HG03469 (cell line): Measurements from ENCODE around the gene PRR12.

Source experiments
- ATAC-seq: cut with Tn5 transposase; IDR thresholded peaks from one replicate; pipeline ENCODE4 v1.9.1; 2021; ENCODE audit warnings: mild to moderate bottlenecking, moderate library complexity, moderate number of reproducible peaks; ENCODE audit not compliant: unreplicated experiment

The PRR12 gene

DNA sequence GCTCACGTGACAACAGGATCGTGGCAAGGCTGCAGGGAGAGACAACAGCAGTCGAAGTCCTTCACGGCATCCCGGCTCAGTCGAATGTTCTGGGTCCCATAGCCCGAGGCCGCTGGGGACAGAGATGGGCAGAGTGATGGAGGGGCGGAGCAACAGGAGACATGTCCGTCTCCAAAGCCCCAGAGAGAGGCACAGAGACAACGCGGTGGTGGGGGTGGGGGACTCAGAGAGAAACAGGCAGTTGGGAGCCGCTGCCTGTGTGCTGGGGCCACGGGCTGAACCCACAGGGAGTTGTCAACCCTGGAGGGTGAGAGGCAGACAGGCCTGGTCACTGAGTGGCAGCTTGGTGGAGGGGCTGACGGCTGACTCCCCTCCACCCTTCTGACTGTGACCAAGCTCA lies 31.1 kb upstream of the PRR12 start:
- no peak for ATAC-seq

DNA sequence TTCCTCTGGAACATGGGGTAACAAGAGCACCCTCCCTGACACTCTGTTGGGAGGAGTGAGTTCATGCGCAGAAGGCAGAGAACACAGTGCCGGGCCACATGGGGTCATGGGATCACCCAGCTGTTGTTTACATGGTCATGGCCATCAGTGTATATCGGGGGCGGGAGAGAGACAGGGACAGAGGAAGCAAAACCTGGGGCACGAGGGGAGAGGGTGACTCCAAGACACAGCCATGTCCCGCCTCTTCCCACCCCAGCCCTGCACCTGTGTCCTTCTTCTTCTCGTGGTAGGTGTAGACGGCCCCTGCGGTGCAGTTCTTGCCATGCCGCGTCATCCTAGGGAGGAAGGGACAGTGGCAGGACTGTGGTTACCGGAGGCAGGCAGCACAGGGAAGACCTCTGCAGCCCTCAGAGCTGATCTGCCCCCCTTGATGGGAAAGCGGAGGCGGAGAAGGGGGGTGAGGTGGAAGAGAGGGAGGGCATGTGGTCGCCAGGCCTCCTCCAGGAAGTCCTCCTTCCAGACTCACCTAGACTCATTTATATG lies 30.6 kb upstream of the PRR12 start:
- no peak for ATAC-seq

DNA sequence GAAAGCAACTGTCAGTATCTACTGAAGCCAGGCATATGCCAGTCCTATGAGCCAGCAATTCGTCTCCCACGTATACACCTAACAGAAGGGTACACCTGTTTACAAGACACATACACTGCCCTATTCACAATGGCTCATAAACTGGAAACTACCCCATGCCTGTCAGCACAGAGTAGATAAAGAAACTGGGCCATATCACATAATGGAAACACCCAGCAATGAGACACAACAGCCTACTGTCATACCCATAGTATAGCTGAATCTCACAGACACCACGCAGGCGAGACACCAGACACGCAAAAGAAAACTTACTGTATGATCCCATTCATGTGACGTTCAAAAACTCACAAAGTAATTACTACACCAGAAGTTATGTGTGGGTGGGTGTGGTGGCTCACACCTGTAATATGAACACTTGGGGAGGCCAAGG lies 26.4 kb upstream of the PRR12 start:
- ATAC-seq = no peak

DNA sequence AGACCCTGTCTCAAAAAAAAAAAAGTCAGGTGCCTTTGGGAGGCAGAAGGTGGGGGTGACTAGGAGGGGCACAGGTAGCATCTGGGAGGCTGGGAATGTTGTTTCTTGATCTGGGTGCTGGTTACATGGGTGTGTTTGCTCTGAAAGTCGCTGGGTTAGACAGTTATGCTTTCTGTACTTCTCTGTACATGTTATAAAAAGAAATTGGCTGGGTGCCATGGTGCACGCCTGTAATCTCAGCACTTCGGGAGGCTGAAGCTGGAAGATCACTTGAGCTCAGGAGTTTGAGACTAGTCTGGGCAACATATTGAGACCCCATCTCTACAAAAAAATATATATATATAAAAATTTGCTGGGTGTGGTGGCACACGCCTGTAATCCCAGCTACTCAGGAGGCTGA lies 25.7 kb upstream of the PRR12 start:
- ATAC-seq = no peak

DNA sequence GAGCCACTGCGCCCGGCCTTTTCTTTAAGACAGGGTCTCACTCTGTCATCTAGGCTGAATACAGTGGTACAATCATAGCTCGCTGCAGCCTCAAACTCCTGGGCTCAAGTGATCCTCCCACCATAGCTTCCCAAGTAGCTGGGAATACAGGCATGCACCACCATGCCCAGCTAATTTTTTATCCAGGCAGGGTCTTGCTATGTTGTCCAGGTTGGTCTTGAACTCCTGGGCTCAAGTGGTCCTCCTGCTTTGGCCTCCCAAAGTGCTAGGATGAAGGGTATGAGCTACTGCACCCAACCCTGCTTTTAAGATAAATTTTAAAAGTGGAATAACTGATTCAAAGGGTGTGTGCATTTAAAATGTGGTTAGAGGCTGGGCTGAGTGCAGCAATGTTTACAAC lies 24.7 kb upstream of the PRR12 start:
- no peak for ATAC-seq

DNA sequence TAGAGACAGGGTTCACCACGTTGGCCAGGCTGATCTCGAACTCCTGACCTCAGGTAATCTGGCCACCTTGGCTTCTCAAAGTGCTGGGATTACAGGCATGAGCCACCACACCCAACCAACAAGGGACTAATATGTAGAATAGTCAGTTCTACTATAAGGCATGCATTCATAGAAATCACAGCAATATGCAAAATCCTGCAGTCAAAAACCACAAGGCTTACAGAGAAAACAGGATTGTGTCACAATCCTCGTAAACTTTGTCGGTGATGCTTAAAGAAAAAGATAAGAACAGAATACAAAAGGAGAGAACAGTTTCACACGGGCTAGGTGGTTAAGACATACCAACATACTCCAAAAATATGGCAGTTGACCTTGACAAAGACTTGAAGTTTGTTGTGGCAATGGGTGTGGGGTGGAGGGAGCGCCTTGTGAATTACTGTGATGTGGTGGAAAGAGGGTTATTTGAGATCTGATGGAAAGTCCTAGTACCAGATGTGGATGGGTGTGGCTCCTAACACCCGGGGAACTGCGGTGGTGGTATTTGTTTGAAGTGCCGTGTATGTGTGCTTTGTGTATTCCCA lies 23.0 kb upstream of the PRR12 start:
- ATAC-seq = no peak

DNA sequence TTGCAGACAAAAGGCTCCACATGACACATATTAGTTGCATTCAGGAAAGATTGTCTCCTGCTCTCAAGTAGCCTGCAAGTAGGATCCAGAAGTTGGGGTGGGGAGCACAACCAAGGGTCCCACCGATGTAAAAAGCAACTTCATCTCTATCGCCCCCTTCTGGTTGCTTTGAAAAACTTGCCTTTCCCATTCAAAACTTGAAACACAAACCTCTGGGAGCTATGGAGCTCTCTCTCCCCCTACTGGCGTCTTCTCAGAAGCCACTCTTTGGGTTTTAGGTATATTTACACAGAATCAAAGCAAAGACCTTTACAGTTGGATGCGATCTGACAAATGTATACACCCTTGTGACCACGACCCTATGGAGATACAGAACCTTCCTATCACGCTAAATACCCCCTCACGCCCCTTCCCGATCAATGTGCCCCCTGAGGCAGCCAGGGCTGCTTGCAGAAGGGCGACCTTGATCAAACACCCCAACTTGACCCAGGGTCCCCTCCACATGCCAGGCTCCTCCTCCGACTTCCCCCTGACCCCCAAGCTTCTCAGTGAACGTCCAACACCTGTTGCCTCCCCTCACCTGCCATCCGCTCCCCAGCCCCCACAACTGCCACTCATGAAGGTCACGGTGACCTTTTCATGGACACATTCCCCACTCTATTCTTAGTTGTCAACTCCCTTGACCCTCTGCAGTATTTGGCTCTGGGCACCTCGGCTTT lies 20.7 kb upstream of the PRR12 start:
- no peak for ATAC-seq

DNA sequence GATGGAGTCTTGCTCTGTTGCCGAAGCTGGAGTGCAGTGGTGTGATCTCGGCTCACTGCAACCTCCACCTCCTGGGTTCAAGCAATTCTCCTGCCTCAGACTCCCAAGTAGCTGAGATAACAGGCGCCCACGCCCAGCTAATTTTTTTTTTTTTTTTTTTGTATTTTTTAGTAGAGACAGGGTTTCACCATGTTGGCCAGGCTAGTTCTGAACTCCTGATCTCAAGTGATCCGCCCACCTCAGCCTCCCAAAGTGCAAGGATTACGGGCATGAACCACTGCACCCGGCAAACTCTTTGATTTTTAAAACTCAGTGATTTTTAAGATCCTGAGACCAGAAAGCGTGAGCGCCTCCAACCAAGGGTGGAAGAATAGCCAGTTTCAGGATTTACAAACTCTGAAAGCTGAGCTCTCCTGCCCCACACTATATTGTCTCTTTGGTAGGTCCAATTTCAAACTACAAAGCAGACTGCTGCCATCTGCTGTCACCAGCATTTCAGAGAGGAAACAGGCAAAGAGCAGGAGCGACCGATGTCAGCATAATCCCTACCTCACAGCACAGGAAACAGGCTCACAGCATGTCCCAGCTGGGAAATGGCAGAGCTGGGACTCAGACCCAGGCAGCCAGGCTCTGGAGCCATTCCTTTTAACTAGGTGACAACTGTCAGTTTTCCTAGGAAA lies 19.8 kb upstream of the PRR12 start:
- ATAC-seq = no peak

DNA sequence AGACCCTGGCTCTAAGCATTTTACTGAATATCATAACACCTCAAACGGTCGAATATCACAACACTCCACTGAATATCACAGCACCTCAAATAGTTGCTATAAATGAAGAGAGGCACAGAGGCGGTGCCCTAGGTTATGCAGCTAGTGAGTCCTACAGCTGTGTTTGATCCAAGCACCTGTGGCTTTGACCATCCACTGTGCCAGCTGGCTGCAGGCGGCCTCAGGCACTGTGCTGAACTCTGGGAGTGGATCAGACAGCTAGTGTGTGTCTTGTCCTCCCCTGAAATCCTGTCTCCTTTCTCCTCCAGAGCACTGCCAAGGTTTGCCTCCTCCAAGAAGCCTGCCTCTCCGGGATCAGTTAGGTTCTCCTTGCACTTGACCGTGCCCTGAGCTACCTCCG lies 18.0 kb upstream of the PRR12 start:
- ATAC-seq = no peak

DNA sequence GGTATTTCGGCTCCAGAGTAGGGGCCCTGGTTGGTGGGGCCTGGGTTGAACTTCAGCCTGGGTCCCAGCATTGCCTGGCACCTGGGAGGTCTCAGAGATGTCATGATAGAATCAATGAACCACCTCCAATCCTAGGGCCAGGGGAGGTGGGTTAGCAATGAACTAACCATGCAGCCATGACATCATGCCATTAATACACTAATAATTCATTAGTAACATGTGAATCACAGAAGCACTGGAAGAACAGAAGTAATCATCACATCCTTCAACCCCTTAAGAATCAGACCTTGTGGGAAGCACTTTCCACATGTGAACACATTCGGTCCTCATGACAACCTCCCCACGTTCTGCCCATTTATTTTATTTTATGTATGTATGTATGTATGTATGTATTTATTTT lies 17.6 kb upstream of the PRR12 start:
- no peak for ATAC-seq

DNA sequence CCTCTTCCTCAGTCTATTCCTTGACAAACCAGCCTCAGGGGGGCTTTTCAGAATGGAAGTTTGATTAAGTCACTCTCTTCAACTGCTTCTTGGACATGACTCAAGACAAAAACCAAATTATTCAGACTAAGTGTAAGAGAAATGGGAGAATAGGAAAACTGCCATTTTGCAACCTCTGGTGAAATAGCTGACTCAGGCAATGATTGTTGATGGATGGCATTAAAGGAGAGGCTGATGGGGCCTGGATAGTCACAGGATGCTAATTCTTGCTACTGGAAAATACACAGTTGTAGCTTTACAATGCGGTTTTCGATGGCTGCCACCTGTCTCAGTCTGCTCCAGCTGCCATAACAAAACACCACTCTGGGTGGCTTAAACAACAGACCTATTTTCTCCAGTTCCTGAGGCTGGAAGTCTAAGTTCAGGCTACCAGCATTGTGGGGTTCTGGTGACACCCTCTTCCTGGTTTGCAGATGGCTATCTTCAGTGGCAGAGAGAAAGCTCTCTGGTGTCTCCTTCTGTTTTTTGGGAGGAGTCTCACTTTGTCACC lies 16.7 kb upstream of the PRR12 start:
- no peak for ATAC-seq

DNA sequence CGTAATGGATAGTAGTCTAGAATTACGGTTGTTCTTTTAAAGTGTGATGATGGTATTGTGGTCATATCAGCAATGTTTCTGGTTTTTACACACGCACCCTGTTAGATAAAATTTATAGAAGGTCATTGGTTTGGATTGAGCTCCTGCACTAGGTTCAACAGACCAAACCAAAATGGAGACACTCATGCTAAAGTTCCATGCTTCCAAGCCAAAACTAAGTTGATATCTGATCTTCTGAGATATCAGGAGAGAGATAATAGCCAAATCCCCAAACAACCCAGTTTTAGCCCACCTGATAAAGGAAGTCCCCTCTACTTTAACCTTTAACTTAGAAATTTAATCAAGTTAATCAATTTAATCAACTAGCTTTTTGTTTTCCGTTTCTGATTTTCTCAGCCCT lies 11.8 kb upstream of the PRR12 start:
- ATAC-seq = no peak

DNA sequence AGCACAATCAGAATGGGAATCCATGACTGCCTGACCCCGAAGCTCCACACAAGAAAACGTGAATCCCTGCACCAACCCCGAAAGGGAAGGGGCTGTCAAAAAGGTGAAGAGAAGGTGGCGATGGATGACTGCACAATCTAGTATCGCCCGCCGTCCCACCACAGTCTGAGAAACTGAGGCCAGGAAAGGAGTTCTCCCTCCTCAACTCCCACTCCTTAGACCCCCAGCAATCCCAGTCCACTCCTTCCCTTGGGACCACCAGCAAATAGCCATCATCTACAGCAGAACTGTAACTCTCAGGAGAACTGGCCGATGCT lies 11.1 kb upstream of the PRR12 start:
- no peak for ATAC-seq

DNA sequence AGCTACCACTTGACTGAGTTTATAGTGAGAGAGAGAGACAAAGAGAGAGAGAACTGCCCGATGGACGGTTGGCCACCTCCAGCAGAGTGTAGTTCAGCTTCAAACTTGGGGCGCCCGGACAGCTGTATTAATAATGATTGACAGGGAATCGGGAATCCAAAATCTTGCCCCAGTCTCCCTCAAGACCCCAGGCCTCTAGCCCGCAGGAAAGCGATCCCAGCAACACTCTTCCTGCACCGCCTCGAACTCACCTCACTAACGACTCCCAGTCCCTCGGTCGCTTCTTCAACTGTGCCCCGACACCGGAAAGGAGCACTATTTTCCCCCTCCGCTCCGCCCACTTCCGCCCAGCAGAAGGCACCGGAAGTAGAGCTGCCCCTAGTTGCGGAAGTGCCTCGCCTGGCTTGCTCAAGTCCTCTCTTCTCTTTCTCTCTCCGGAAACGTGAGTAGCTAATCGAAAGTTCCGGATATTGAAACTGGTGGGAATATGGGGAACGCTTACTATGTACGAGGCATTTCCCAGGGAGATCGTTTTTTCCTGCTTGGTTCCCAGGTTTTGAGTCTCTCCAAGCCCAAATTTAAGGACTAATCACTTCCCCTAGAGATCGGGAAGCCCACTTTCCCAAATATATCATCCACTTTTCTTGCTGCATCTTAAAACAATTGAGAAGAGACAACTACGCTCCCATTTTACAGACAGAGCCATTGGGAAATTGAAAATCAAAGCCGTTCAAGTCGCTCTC lies 10.5 kb upstream of the PRR12 start, which contains the start of gene NOSIP:
Gene NOSIP, minus strand, starts transcription at position 293 of the 743 bp plus-strand sequence. CDS start 19,865 bp downstream, outside the sequence.
- ATAC-seq = peak; percentile 68

DNA sequence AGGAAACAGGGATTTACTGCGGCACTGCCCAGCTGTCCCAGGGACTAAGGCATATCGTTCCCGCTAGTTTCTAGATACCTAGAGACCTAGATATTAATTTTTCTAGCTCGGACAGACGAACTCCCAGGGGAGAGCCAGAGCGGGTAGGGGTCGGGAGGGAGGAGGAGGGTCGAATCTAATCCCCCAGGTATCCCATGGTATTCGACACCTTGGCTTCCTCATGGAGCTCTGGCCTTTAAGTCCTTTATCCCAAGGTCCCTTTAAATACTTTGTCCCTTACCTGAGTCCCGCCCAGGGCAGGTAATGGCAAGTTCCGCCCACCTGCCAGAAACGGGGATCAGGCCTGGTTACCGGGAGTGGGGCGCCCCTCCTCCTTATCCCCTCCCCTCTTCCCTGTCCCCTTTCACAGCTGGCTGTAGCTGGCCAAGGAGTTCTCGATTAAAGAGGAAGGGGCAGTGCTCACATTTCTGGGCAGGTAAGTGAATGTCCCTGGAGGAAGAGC lies 9.9 kb upstream of the PRR12 start, which contains the start of gene PRRG2:
Gene PRRG2, plus strand, starts transcription at position 310 of the 502 bp plus-strand sequence. CDS start 1,904 bp downstream, outside the sequence.
- no peak for ATAC-seq

DNA sequence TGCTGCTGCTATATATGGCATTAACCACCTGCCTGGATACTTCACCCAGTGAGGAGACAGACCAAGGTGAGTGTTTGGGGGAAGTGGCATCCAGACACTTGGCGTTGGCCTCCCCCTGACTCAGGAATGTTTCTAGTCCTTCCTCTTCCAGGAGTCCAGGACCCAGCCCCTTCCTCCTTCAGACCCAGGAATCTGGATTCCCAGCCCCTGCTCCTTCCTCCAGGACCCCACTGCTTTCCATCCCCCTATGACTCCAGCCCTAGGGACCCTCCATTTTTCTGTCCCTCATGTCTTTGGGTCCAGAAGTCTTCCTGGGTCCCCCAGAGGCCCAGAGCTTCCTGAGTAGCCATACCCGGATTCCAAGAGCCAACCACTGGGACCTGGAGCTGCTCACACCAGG lies 7.7 kb upstream of the PRR12 start:
- ATAC-seq = no peak

DNA sequence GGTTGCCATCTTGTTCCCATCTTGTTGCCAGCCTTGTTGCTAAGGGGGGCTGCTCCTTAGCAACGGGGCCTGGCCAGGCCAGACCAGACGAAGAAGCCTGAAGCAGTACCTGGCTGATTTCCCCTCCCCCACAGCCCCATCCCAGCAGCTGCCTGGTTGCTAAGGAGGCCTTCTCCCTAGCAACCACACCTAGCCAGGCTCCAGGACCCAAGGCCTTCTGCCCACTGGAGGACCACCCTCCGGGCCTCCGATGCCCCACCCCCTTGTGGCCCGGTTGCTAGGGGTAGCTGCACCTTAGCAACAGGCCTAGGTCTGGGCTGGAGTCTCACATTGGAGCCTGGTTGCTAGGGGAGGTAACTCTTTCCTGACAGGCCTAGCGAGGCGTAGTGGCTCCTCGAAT lies 6.0 kb upstream of the PRR12 start:
- ATAC-seq = no peak

DNA sequence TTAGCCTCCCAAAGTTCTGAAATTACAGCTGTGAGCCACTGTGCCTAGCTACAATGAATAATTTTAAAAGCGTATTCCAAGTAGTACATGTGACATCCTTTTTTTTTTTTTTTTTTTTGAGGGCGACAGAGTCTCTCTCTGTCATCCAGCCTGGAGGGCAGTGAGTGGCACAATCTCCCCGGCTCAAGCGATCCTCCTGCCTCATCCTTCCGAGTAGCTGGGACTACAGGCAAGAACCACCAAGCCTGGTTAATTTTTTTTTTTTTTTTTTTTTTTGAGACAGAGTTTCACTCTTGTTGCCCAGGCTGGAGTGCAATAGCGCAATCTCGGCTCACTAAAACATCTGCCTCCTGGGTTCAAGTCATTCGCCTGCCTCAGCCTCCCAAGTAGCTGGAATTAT lies 3.8 kb upstream of the PRR12 start:
- ATAC-seq = no peak

DNA sequence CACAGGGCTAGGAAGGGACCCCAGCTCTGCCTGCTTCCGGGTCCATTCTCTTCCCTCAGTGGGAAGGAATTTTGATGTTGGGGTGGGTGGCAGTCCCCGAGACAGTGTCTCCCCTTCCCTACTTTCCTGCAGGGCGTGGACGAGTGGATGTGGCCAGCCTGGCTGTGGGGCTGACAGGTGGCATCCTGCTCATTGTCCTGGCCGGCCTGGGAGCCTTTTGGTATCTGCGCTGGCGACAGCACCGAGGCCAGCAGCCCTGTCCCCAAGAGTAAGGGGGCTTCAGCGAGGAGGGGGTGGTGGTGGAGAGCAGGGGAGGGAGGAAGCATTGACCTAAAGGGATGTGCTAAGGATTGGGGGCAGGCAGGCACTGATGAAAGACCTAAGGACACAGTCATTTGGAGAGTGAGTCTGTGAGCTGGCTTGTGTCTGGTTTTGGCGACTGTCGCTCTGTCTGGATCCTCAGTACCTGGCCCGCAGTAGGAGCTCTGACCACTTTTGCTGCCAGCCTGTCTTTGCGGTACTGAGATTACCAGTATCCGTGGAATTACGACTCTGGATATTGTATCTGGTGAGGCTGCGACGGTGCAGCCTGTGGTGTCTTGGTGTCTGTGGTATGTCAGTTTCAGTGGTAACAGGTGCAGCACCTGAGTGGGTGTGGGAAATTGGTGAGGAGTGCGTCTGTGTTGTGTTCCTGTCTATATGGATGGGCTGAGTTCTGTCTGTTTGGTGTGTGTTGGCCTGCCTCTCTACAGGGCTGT lies 2.4 kb upstream of the PRR12 start:
- no peak for ATAC-seq

DNA sequence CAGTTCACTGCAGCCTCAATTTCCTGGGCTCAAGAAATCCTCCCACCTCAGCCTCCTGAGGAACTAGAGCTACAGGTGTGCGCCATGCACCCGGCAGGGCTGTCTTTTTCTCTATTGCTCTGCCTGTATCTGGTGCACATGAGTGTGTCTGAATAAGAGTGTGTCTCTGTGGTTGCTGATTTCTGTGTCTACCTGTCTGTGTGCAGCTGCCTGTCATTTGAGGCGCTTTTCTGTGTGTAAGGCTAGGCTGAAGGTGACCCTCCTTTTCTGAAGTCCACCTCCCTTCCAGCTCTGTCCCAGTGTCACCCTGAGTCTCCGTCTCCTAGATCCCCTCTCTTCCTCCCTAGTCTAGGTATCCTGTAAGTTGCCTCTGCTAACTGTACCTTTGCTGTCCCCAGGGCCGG lies 1.5 kb upstream of the PRR12 start:
- ATAC-seq = no peak
